Stimulated activated CD4-positive, alpha-beta T cell treated with anti-CD3 and anti-CD28 coated beads, Interleukin-4, amount 100 ng/mL, for 4 hours (primary cell): ENCODE data around the gene TBC1D1.

Experiments used
- DNase-seq, 2 experiments: peaks; one replicate each; pipeline ENCODE4 v3.0.0-alpha.2; 2020

Gene TBC1D1

DNA sequence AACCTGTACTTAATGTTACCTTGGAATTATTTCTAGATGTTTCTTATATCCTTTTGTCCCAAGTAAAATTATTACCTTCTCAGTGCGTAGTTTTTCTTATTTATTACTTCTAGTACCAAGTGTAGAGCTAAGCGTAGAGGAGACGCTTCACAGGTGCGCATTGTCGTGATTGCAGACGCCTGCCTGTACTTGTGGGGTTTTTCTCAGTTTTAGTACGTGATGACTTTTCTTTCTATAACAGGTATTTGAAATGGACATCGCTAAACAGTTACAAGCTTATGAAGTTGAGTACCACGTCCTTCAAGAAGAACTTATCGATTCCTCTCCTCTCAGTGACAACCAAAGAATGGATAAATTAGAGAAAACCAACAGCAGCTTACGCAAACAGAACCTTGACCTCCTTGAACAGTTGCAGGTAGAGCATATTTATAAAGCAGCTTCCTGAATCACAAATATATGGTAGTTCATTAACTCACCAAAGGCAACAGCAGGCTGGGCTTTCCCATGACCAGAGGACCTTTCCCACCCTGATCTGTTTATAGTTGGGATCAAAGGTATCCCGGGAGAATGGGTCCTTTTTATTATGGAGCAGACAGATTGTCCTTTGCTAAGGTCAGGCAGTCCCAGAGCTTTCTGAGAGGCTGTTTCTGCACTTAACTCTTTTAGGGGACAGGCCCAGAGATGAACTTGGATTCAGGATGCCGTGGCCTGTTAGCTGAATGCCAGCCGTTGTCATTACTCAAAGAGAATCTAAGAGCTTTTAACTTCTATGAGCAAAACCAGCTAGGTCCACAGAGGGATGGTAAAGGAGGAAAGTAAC, 242.2 kb downstream of the TBC1D1 start:
- DNase-seq = no peak

DNA sequence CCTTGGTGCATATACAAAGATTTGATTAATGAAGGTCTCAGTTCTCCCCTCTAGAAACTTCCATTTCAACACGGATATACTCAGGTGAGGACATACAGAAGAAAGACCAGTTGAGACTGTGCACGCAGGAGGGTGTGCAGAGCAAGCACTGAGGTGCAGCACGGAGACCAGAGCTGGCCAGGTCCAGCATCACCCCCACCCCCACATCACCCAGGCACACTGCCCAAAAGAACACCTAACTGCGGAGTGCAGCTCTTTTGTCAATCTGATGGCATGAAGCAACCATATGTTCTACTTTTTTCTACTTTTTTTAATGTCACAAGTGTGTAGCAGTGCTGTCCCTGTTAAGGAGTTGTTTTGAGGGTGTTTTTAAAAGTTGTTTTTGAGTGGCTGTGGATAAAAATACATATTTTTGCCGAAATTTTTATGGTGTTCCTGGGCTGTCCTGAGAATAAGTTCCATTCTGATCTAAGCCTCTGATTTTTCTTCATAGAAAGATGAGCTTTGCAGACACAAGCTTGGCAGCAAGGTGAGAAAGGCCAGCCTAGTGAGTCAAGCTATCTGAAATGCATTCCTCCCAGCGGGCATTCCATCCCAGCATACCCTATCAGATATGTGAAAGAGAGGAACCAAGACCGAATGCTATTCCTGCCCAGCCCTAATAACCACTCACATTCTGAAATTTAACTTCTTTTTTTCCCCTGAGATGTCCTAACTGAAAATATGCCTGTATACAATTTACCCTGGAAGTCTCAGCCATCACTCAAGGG, 243.0 kb downstream of the TBC1D1 start:
- DNase-seq = no peak

DNA sequence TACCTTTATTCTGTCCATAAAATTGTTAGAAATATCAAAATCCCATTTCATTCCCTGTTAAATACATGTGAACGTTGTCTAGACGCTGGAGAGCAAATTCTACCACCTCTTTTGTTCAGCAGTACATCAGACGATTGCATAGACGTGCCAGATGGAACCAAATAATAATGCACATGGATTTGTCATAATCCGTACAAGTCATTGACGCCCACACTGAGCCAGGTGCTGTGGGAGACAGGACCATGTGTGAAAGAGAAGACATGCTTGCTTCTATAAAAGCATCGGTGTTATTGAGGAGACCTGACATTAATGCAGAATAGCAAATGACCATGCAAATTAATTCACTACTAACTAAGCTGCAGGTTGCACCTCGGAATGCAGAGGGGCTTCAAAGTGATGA, 244.3 kb downstream of the TBC1D1 start:
- no peak for DNase-seq

DNA sequence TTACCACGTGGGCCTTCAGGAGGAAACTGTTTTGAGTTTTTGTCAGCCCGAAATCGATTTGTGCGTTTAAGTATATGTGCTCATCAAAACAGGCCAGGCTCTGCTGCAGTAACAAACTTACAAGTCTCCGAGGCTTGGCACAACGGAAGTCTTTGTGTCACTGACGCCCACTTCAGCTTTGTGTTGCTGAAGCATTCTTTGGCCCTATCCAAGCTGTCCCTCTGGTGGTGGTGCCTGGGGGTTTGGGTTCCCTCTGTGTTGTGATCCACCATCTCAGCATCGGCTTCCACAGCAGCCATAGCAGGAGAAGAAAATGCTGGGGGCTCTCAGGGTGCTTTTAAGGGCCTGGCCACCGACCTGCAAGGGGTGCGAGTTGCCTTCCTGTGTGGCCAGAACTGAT, 245.7 kb downstream of the TBC1D1 start:
- no peak for DNase-seq

DNA sequence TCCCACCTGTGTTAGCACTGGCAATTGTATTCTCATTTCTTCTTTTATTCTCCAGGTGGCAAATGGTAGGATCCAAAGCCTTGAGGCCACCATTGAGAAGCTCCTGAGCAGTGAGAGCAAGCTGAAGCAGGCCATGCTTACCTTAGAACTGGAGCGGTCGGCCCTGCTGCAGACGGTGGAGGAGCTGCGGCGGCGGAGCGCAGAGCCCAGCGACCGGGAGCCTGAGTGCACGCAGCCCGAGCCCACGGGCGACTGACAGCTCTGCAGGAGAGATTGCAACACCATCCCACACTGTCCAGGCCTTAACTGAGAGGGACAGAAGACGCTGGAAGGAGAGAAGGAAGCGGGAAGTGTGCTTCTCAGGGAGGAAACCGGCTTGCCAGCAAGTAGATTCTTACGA, 246.2 kb downstream of the TBC1D1 start:
- no peak for DNase-seq

DNA sequence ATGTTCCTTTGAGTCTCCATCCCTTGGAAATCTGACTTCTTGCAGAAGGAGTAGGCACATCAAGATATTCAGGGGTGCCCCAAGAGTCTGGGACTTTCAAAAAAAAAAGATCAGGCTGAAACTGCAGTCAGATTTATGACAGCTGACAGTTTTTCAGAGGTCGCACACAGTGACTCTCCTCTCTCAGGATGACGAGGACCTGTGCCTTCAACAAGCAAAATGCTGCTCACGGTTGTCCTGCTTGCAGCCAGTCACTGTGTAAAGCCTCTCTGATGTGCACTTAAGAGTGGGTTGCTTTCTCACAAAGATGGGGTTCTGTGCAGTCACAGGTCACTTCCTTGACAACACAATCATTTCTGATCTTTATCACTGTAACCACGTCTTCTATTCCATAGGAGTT, 247.5 kb downstream of the TBC1D1 start:
- no peak for DNase-seq

DNA sequence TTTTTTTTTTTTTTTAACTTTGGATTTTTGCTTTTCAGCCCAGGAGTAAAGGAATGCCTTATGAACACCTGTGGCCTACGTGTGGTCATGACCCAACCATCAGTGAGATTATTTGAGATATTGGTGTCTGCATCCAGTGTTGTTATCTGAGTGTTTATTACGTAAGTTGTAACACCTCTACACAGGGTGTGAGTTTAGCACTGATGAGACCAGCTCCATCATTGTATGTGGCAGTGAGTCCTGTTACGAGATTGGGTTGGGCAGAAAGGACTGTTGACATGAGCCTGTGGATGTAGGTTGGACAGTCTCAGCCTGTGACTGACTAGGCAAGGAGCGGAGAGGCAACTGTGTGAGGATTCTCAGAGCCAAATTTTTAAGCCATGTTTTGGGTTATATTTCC, 248.3 kb downstream of the TBC1D1 start:
- DNase-seq = no peak

DNA sequence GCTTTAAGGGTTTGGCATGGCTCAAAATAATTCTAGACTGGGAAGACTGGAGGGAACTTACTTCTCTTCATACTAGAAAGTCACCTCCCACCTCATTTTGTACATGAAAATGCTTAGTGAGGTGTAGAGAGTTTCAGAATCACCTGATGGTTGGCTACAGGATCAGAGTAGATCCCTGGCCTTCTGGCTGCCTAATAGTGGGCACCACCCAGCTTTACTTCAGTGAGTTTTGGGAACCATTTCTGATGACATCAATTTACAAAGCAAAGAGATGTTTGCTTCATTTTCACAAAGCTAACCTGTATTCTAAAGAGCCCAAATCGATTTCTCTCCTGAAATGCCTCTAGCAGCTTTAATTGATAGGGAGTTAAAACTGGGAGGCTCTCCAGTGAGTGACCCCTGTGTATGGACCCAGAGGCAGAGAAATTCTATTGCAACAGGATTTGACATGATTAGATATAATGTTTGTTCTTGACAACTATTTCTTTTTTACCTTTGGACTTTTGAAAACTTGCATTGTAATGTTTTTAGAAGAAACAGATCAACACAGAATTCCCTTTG, 249.8 kb downstream of the TBC1D1 start:
- no peak for DNase-seq

DNA sequence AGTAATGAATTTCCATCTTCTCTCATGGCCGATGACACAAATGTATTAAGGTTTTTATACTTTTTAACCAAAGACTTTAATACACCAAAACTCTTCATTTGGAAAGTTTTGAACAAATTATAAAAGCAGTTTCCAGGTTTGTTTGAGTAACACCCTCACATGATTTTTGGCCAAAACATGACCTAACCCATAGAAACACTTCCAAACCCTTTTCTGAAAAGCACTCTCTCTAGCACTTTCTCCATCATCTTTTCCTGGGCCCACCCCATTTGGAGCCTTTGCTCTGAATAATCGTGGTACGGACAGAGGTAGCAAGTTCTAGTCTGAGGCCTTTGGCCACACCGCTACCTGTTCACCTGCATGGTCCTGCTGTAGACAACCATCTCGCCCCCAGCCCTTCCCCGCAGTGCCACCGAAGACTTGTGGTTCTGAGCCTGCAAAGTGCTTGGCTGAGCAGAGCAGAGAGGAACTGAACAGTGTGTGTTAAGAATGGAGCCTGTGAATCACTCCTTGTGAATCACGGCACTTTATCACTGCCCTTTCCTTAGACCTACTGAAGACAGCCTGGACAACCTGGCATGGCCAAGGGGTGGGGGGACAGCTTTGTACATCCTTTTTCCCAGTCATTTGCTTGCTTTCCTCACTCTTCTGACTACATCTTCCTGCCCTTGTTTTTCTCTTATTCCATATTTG, 251.1 kb downstream of the TBC1D1 start:
- no peak for DNase-seq

DNA sequence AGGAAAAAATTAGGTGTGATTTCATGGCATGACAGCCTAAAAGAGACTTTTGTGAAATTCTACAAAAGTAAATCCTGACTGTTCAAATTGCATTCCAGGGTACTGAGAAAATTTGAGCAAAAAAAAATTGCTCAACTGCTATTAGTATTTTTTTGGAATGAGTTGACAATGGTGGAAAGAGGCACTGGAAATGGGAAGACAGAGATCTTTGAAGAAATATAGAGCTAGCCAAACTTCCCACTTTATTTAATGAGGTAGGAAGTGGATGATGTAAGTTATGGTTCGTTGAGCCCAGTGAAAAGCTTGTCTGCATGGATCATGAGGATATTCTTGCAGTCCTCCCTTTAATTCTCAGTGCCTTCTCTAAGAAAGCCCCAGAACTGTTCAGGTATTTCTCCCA, 253.1 kb downstream of the TBC1D1 start:
- DNase-seq = no peak

DNA sequence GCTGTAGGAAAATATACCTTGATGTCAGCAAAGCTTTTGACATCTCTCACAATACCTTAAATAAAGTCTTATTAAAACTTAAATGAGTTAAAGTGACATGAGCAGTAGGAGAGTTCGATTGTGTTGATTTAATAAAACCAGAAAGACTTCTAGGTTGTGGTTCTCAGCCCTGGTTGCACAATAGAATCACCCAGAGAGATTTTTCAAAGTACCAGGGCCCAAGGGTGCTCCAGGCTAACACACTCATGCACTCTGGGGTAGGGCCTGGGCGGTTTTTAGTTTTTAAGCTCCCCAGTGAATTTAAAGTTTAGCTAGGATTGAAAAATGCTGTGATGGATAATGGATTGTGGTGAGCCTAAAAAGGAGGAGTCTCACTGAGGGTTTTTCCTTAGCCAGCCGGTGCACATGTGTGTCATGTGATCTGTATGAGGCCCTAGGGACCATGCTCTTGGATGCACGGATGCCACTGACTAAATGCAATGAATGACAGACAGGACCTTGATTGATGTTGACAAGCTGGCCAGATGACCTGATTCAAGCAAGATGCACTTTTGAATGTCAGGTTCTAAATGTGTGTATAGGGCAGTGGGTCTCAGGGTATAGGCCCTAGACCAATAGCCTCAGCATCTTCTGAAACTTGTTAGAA, 254.3 kb downstream of the TBC1D1 start:
- DNase-seq = no peak

DNA sequence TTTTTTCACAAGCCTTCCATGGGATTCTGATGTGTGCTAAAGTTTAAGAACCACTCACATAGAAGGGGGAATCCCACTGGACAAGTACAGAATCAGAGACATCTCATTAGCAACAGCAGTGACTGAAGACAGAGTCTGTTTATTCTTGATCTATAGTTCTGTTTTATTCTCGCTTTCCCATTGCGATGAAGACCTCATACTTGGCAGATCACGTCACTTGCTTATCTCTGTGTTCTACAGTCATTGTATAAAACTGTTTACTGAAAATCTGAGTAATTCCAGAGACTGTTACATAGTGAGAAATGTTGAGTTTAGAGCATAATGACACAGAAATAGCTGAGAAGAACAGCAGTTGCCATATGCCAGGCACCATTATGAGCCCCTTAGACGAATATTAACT, 254.9 kb downstream of the TBC1D1 start:
- DNase-seq = no peak

DNA sequence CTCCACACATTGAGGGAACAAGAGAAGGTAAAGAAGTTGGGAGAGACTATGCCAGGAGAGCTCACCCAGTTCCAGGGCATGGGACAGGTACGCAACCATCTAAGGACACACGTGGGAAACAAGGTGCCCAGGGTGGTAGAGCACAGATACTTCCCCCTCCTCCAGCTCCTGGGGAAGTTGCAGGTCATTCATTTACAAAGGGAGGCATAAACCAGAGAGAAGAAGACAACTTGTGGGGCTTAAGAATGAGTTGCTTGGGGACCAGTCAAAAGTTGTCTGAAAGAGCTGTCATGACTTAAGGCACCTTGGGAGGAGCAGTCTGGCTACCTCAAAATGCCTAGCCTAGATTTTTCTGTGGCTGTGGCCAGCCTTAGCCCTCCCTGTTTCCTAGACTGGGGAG, 255.5 kb downstream of the TBC1D1 start:
- DNase-seq = no peak

DNA sequence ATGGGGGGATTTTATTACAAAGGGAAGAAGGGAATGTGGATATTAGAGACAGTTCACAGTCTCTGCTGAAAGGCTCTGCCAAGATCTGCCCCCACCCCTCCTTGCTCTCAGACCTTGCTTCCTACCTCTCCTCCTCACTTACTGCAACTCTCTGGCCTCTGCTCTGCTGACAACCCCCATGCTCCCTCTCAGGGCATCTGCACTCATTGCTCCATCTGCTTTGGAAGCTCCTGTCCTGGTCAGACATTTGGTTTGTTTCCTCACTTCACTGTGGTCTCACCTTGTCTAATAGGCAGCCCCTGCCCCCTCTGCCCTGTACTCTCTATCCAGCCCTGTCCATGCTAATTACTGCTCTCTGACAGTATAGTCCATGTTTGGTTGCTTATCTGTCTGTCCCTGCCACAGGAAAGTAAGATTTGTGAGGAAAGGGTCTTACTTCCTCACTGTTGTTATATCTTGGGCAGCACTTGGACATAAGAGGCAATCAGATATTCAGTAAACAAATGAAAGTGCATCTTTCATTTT, 258.6 kb downstream of the TBC1D1 start:
- DNase-seq = no peak

DNA sequence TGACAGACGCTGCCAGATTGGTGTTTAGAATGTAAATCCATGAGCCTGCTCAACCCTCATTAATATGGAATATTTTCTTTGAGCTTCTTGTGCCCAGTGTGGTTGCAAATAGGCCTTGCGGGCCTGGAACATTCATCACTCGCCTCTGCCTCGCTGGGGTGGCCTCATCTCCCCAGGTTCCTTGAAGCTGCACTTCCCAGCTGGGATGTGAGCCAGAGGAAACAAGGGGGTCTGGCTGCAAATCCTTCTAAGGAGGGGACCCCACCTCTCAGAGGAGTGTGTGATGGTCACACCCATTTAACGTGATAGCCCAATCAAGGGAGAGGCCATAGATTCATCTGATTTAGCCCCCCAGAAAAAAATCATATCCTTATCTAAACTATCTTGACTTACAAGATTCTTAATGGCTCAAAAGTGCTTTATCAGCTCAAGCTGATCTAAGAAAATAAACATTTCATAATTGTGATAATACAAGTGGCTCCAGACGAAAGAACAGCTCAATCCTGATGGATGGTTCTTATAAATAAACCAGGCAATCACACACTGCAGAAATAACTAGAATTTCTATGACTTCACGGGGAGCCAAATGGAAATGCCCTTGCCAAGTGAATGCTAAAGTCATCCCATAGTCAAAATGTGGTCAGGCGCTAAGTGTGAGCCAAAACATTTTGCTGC, 259.2 kb downstream of the TBC1D1 start:
- no peak for DNase-seq

DNA sequence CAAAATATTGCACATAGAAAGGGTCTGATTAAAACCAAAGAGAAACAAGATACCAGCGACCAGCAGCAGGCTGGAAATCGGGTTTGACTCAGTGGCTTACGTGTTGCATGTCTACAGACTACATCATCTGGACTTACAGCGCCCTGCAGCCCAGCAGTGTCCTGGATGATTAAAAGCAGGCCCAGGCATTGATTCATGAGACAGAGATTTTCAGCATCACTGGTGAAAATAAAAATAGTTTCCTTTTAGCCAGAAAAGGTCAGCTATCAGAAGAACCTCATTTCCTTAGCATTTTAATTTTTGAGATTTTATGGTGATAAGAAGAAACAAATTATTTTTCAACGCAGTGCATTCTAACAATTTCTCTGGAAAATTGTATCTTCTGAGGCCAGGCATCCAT, 259.9 kb downstream of the TBC1D1 start:
- DNase-seq = no peak

DNA sequence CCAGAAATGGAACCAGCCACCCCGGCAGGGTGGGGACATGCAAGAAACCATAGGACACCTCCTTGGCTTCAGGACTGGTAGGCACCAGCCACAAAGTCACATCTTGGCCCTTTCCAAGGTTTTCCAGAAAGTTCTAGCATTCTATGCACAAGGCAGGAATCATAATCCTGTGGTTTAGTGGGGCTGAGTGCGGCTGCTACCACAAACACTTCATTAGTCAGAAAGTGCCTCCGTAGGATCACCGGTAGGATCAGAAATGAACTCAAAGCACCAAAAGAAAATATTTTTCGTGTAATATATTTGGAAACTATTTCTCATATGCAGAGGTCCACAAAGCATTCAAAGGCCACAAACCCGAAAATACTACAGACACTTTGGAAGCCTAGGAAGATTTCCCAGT, 261.0 kb downstream of the TBC1D1 start:
- DNase-seq = no peak

DNA sequence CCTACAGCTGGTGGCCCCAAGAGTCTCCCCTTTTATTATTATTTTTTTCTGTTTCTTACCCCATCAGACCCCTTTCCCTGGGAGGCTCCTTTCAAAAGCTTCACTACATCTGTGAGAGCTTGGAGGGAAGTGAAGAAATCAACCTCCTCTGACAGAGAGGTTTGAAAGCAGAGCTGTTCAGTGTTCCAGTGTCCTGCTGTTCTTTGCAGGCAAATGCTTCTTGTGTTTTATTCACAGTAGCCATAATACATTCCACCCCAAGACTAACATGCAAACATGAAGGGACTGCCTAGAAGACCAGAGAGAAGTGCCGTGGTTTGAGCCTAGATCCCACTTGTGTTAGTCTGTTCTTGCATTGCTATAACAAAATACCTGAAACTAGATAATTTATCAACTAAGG, 261.4 kb downstream of the TBC1D1 start:
- no peak for DNase-seq

DNA sequence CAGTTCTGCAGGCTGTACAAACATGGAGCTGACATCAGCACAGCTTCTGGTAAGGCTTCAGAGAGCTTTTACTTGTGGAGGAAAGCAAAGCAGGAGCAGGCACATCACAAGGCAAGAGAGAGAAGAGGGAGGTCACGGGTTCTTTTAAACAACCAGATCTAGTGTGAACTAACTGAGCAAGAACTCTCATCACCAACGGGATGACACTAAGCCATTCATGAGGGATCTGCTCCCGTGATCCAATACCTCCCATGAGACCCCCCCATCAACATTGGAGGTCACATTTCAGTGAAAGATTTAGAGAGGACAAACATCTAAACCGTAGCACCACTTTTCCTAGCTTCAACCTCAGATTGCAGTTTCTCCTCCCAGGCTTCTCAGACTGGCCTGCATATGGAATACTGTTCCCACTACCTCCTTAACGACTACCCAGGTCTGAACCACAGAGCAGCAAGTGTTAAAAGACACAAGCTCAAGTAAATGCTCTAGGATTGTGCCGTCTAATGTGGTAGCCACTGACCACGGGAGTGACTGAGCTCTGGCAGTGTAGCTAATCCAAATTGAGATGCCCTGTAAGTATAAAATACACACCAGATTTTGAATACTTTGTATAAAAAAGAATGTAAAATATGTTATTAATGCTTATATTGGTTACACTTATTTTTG, 262.0 kb downstream of the TBC1D1 start:
- no peak for DNase-seq

DNA sequence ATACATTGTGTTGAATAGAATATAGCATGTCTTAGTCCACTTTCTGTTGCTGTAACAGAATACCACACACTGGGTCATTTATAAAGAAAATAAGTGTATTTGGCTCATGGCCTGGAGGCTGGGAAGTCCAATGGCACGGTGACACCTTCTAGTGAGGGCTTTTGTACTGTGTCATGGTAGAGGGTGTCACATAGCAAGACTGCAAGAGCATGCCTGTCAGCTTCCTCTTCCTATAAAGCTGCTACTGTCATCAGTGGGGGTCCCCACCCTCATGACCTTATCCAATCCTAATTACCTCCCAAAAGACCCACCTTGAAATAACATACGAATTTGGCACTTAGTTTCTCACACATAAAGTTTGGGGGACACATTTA, 262.5 kb downstream of the TBC1D1 start:
- no peak for DNase-seq

DNA sequence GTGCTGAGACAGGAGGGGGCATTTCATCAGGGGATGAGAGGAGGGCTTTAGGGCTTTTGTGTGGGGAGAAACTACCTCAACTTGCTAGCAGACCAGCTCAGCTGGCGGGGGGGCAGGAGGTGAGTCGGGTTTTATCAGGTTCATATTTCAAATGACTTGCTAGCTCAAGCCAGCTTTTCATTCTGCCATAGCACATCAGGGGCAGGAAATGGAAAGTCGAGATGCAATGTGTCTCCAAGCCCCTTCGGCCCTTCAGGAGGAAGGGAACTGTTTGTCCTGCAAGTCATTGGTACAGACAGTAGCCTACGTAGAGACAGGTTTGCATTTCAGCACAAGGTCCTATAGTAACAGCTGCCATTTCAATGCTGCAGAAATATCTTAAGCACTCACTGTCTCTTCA, 263.4 kb downstream of the TBC1D1 start:
- DNase-seq = no peak
